GM10248 (cell line): Measurements from ENCODE around the gene TAS2R16.

Experiments used
- CTCF ChIA-PET: fragments of 300-600 bp; sonication (Branson Sonifier 250); formaldehyde crosslinking; extraction: SDS; loops from one replicate; lab custom pipeline; 2021; ENCODE audit warnings: antibody characterized with exemption; lab: Yijun Ruan, JAX
- POLR2A ChIA-PET: fragments of 350-650 bp; sonication (Branson Sonifier 250); formaldehyde crosslinking; extraction: SDS; loops from one replicate; lab custom pipeline; 2020; ENCODE audit warnings: antibody characterized with exemption; lab: Yijun Ruan, JAX
- DNase-seq: peaks from one replicate; pipeline ENCODE4 v3.0.0; 2012; ENCODE audit errors: extremely low spot score
- TF ChIP-seq, protein P1 (sequence below): IDR thresholded peaks from 2 replicates; pipeline ENCODE4 v1.5.1; 2012; ENCODE audit warnings: mild to moderate bottlenecking, low read depth; ENCODE audit errors: extremely low read depth, missing control alignments, control extremely low read depth

TAS2R16 gene

DNA sequence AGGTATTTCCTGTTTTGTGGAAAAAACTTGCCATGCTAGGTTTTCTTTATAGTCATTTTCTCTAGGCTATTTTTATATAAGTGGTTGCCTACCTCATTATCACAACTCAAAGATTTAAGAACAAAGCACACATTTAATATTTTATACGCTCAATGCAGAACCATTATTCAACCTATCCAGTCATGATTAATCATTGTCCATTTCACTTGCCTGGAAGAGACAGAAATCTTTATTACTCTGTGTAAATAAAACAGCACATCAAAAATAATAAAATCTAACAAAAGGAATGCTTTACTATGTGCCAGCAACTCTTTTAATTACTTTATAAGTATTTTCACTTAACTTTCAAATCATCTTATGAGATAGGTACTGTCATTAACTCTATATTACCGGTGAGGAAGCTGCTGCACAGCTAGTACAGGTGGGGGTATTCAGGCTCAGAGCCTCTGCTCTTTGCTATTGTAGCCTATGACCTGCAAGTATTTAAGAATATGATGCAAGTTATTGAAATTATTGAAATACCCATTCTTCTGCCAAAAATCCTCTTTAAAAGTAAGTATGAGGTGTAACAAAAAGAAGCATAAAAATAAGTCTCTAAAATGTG lies 16.4 kb upstream of the TAS2R16 start:
- TF ChIP-seq, protein P1, sequence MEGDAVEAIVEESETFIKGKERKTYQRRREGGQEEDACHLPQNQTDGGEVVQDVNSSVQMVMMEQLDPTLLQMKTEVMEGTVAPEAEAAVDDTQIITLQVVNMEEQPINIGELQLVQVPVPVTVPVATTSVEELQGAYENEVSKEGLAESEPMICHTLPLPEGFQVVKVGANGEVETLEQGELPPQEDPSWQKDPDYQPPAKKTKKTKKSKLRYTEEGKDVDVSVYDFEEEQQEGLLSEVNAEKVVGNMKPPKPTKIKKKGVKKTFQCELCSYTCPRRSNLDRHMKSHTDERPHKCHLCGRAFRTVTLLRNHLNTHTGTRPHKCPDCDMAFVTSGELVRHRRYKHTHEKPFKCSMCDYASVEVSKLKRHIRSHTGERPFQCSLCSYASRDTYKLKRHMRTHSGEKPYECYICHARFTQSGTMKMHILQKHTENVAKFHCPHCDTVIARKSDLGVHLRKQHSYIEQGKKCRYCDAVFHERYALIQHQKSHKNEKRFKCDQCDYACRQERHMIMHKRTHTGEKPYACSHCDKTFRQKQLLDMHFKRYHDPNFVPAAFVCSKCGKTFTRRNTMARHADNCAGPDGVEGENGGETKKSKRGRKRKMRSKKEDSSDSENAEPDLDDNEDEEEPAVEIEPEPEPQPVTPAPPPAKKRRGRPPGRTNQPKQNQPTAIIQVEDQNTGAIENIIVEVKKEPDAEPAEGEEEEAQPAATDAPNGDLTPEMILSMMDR: no peak
- POLR2A ChIA-PET: no interaction called here
- CTCF ChIA-PET: interaction anchor here (1.6 kb wide), 1 partner anchor 10 kb away, joined by 4 read pairs; no protein-coding TSS in a partner anchor
- no peak for DNase-seq

DNA sequence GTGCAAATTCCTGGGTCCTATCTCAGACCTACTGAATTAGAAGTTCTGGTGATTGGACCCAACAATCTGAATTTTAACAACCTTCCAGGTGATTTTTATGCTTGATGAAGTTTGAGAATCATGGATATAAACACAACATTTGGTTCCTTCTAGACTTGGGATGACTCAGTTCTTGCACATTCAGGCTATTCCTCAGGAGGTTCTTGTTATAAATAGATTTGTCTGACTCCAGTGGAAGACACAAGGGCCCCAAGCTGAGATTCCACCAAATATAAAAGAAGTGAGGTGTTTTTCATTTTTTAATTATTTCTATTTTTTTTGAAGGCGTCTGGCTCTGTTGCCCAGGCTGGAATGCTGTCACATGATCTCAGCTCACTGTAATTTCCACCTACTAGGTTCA lies 9.4 kb upstream of the TAS2R16 start:
- TF ChIP-seq, protein P1: no peak
- POLR2A ChIA-PET: no interaction called here
- no peak for DNase-seq
- CTCF ChIA-PET: interaction anchor here (0.9 kb wide), 1 partner anchor 34 kb away, joined by 3 read pairs; no protein-coding TSS in a partner anchor

DNA sequence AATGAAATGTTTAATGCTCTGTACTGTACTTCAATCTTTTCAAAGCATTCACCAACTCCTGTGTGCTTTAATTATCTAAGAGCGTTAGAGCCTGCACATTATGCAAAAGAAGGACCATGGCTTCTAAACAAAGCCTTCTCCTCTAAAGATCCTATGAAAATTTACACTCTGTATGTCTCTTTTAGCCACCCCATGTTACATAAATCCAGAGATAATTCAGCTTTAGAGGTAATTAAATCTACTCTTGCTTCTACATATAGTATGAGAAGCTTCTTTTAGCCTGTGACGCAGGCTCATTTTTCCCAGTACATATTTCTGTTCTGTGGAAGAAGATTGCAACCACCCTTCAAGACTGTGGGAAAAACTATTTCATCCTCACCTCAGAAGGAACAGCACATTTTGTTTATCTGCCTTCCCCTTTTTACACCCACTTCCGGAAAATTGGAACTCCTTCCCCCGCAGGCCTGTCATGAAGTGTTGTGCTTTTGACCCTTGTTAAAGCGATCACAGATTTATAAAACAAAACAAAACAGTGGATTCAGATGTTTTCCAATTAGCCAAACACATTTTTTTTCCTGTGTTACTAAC lies 8.1 kb upstream of the TAS2R16 start:
- TF ChIP-seq, protein P1: no peak
- no peak for DNase-seq
- POLR2A ChIA-PET: no interaction called here
- CTCF ChIA-PET: no interaction called here

DNA sequence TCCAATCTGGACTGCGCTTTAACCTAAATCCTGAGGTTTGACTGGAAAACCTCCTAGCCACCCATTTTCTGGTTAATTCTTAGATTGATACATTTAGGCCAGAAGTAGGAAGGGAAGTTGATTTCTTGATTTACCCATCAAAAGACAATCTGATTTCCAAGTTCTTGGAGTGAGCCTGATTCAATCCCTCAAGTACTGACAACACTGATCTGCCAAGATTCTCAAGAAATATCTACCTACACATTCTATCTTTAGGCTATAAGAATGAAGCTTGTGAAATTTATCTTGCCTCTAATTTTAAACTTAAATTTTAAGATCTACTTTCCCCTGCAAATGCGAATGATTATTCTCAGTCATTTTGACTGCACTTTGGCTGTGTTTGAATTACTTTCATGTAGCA lies 5.9 kb downstream of the TAS2R16 start:
- TF ChIP-seq, protein P1: no peak
- POLR2A ChIA-PET: no interaction called here
- CTCF ChIA-PET: no interaction called here
- no peak for DNase-seq

DNA sequence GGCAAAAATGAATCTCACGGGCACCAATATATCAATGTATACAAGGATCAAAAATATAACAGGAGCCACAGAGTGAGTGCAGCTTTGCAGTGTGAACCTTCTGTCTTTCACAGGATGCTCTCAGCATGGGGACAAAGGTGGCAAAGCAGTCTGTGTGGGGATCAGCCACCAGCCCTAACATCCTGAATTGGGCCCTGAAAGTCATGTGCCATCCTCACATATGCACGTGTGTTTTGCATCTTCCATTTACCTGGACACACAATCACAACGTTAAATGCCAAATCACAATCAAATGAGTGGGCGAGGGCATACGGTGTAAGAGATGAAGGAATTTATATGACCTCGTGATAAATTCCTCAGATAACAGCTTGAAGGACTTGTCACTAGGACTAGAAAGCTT lies 6.5 kb downstream of the TAS2R16 start:
- ChIA-PET POLR2A (no interaction called here), CTCF (no interaction called here)
- no peak for DNase-seq
- TF ChIP-seq, protein P1: no peak

DNA sequence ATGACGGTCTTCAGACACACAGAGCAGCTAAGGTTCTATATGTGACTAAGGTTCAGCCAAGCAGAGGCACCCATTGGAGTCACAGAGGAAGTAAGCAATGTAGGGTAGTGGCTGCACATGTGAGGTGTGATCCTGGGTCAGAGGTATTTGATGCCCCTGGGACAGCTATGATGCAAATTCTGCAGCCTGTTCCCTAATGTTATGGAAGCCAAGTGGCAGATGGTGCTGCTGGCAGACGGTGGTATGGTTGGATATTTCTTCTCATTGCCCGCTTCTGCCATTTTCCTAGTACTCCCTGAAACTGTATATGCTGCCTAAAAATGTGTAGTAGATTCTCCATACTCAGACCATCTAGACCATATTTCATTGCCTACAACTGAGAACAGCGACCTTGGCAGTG lies 7.2 kb downstream of the TAS2R16 start:
- CTCF ChIA-PET: interaction anchor here (1.3 kb wide), 1 partner anchor 17 kb away, joined by 3 read pairs; no protein-coding TSS in a partner anchor
- TF ChIP-seq, protein P1: no peak
- DNase-seq: no peak
- POLR2A ChIA-PET: no interaction called here
